GM19025 (cell line): Measurements from ENCODE around the gene SEC24C.
"Not testable (repeated sequence)": the region's sequence is repeated elsewhere in the genome, so short reads cannot be mapped to it uniquely, and the experiment has no call there.

ENCODE experiments used
- ATAC-seq: cut with Tn5 transposase; IDR thresholded peaks from one replicate; pipeline ENCODE4 v1.9.1; 2021; ENCODE audit warnings: mild to moderate bottlenecking, low read depth, moderate library complexity; ENCODE audit not compliant: unreplicated experiment

SEC24C gene

GRCh38 chr10:73743905-73744663 is at the start of gene SEC24C:
SEC24C (plus strand) TSS chr10:73744372; CDS start chr10:73746833, 2,461 bp downstream.
- ATAC-seq, result peak; percentile 85

GRCh38 chr10:73695302-73695701 is 48.9 kb upstream of the SEC24C start:
- not testable (repeated sequence) for ATAC-seq

- not testable (repeated sequence) for ATAC-seq
Measured at GRCh38 chr10:73697675-73698159, 46.5 kb upstream of the SEC24C start, which contains the start of gene AGAP5. AGAP5 (minus strand) TSS chr10:73698109; CDS start chr10:73697755, 354 bp downstream.

- ATAC-seq, result not testable (repeated sequence)
Measured at GRCh38 chr10:73698819-73699218, 45.4 kb upstream of the SEC24C start.

- not testable (repeated sequence) for ATAC-seq
Measured at GRCh38 chr10:73703924-73704323, 40.2 kb upstream of the SEC24C start.

- ATAC-seq, result not testable (repeated sequence)
Measured at GRCh38 chr10:73705506-73706072, 38.6 kb upstream of the SEC24C start.

GRCh38 chr10:73706488-73706887 is 37.7 kb upstream of the SEC24C start:
- ATAC-seq, result not testable (repeated sequence)

GRCh38 chr10:73707628-73708027 is 36.5 kb upstream of the SEC24C start:
- not testable (repeated sequence) for ATAC-seq

- ATAC-seq, result not testable (repeated sequence)
Measured at GRCh38 chr10:73708122-73708521, 36.0 kb upstream of the SEC24C start.

- ATAC-seq, result not testable (repeated sequence)
Measured at GRCh38 chr10:73711683-73712082, 32.5 kb upstream of the SEC24C start.

GRCh38 chr10:73713912-73714311 is 30.3 kb upstream of the SEC24C start:
- ATAC-seq, result not testable (repeated sequence)

- ATAC-seq, result not testable (repeated sequence)
Measured at GRCh38 chr10:73714483-73714882, 29.7 kb upstream of the SEC24C start.

GRCh38 chr10:73715179-73716156 is 28.7 kb upstream of the SEC24C start:
- ATAC-seq, result not testable (repeated sequence)

- no peak for ATAC-seq
Measured at GRCh38 chr10:73716251-73716650, 27.9 kb upstream of the SEC24C start.

GRCh38 chr10:73717556-73717955 is 26.6 kb upstream of the SEC24C start:
- no peak for ATAC-seq

- ATAC-seq, result not testable (repeated sequence)
Measured at GRCh38 chr10:73720561-73720960, 23.6 kb upstream of the SEC24C start.

GRCh38 chr10:73723516-73723915 is 20.7 kb upstream of the SEC24C start:
- ATAC-seq, result no peak

GRCh38 chr10:73729781-73730152 is 14.4 kb upstream of the SEC24C start:
- not testable (repeated sequence) for ATAC-seq

- ATAC-seq, result peak; percentile 81
Measured at GRCh38 chr10:73730153-73730906, 13.8 kb upstream of the SEC24C start.
